GM12878 (cell line): ENCODE data around the gene PTCRA. TPM values are rescaled to one million over a fixed set of nuclear protein-coding genes. Genes with fewer than 3 reads are reported as not detected.

ENCODE experiments used
- BHLHE40 ChIP-seq, 2 experiments: fragments of 450-650 bp in 1 of 2; IDR thresholded peaks; 2 replicates each; pipeline ENCODE4 v1.6.1; 2011 to 2017; ENCODE audit warnings: low read depth in 2 of 2, borderline replicate concordance in 1 of 2, improper control_type of control experiment in 1 of 2, low read length in 1 of 2, mild to moderate bottlenecking in 1 of 2
- BRCA1 ChIP-seq: IDR thresholded peaks from 2 replicates; pipeline ENCODE4 v1.6.1; 2011; ENCODE audit warnings: low read depth, low read length, improper control_type of control experiment
- CEBPB ChIP-seq, 2 experiments: fragments of 150-350 bp in 1 of 2; IDR thresholded peaks; 2 replicates each; pipeline ENCODE4 v1.6.1; 2012 to 2014; ENCODE audit warnings: low read depth in 2 of 2, low read length in 2 of 2, borderline replicate concordance in 1 of 2, inconsistent platforms in 1 of 2
- DPF2 ChIP-seq: fragments of 450-650 bp; IDR thresholded peaks from 2 replicates; pipeline ENCODE4 v1.6.1; 2017; ENCODE audit warnings: mild to moderate bottlenecking
- EZH2 ChIP-seq: IDR thresholded peaks from 2 replicates; pipeline ENCODE4 v1.6.1; 2012; ENCODE audit warnings: low read depth, mild to moderate bottlenecking, control low read depth, inconsistent platforms, low read length, borderline replicate concordance; ENCODE audit not compliant: control insufficient read depth
- FOXM1 ChIP-seq: IDR thresholded peaks from 2 replicates; pipeline ENCODE4 v1.6.1; 2012; ENCODE audit warnings: low read depth, mild to moderate bottlenecking, inconsistent platforms, low read length, moderate library complexity
- HDAC2 ChIP-seq: fragments of 200-600 bp; sonication (generic); IDR thresholded peaks from 2 replicates; pipeline ENCODE4 v1.6.1; 2017
- JUND ChIP-seq: IDR thresholded peaks from 2 replicates; pipeline ENCODE4 v1.6.1; 2012; ENCODE audit warnings: low read depth, mild to moderate bottlenecking, low read length, improper control_type of control experiment, moderate library complexity
- MTA3 ChIP-seq: IDR thresholded peaks from 2 replicates; pipeline ENCODE4 v1.6.1; 2012; ENCODE audit warnings: low read length, inconsistent platforms, borderline replicate concordance
- RB1 ChIP-seq: fragments of 450-650 bp; formaldehyde crosslinking; IDR thresholded peaks from 2 replicates; pipeline ENCODE4 v1.6.1; 2017; ENCODE audit warnings: mild to moderate bottlenecking, borderline replicate concordance
- RCOR1 ChIP-seq: conservative IDR thresholded peaks from 2 replicates; pipeline ENCODE4 v1.6.1; 2012; ENCODE audit warnings: low read depth, low read length, improper control_type of control experiment
- SMARCA5 ChIP-seq: fragments of 450-650 bp; IDR thresholded peaks from 2 replicates; pipeline ENCODE4 v1.6.1; 2017; ENCODE audit warnings: mild to moderate bottlenecking
- STAT3 ChIP-seq: IDR thresholded peaks from 2 replicates; pipeline ENCODE4 v1.6.1; 2011; ENCODE audit warnings: low read depth, low read length, improper control_type of control experiment
- YY1 ChIP-seq: IDR thresholded peaks from 2 replicates; pipeline ENCODE4 v1.6.1; 2011; ENCODE audit warnings: low read depth, mild to moderate bottlenecking, low read length
- ZBED1 ChIP-seq: IDR thresholded peaks from 2 replicates; pipeline ENCODE4 v1.6.1; 2016; ENCODE audit warnings: borderline replicate concordance
- ZNF24 ChIP-seq: fragments of 450-650 bp; IDR thresholded peaks from 2 replicates; pipeline ENCODE4 v1.6.1; 2017; ENCODE audit warnings: antibody characterized with exemption, mild to moderate bottlenecking
- polyA plus RNA-seq, 11 experiments: library from polyadenylated mRNA; depleted of rRNA in 4 of 11; unstranded in 6 of 11; stranded (reverse) in 5 of 11; fragments of >200 nt; fragmentation: Nextera tagmentation in 4 of 11; fragmentation: Illumina TruSeq in 1 of 11; extraction: Ambion mirVana in 4 of 11; extraction: Trizol in 1 of 11; gene quantifications; 1 replicate in 1 of 11; 2 replicates in 10 of 11; pipeline versions ENCODE4 v1.2.1 to v1.2.3, GENCODE V29; 2011 to 2016; ENCODE audit warnings: inconsistent platforms in 2 of 11, missing spikeins in 2 of 11, low read depth in 1 of 11
- total RNA-seq, 4 experiments: library from RNA; depleted of rRNA in 3 of 4; stranded (reverse); fragments of >200 nt in 3 of 4; fragmentation: Illumina TruSeq in 1 of 4; extraction: Trizol in 1 of 4; gene quantifications; 2 replicates each; pipeline versions ENCODE4 v1.2.1 to v1.2.3, GENCODE V29; 2013 to 2021
- TF ChIP-seq, protein P1 (sequence below): IDR thresholded peaks from 2 replicates; pipeline ENCODE4 v1.6.1; 2011; ENCODE audit warnings: borderline replicate concordance, low read depth, mild to moderate bottlenecking, moderate library complexity, mixed read lengths, low read length; ENCODE audit not compliant: insufficient read depth; ENCODE audit errors: extremely low read length
- TF ChIP-seq, protein P2 (sequence below): IDR thresholded peaks from 2 replicates; pipeline ENCODE4 v1.6.1; 2012; ENCODE audit warnings: improper control_type of control experiment, low read depth, low read length; ENCODE audit not compliant: insufficient replicate concordance
- TF ChIP-seq, protein P3 (sequence below): fragments of 450-650 bp; IDR thresholded peaks from 2 replicates; pipeline ENCODE4 v1.6.1; 2017; ENCODE audit warnings: antibody characterized with exemption, mild to moderate bottlenecking, moderate library complexity
- TF ChIP-seq, protein P4 (sequence below): IDR thresholded peaks from 2 replicates; pipeline ENCODE4 v1.6.1; 2011; ENCODE audit warnings: low read depth, low read length, improper control_type of control experiment, borderline replicate concordance

Gene PTCRA
- total and polyA plus RNA-seq, 10 of the 15 experiments (the other 5 are each of a cell fraction or from before 2014, with no cell fraction given): 0.10 to 1.1 (median 0.19) TPM; not detected in 4

DNA sequence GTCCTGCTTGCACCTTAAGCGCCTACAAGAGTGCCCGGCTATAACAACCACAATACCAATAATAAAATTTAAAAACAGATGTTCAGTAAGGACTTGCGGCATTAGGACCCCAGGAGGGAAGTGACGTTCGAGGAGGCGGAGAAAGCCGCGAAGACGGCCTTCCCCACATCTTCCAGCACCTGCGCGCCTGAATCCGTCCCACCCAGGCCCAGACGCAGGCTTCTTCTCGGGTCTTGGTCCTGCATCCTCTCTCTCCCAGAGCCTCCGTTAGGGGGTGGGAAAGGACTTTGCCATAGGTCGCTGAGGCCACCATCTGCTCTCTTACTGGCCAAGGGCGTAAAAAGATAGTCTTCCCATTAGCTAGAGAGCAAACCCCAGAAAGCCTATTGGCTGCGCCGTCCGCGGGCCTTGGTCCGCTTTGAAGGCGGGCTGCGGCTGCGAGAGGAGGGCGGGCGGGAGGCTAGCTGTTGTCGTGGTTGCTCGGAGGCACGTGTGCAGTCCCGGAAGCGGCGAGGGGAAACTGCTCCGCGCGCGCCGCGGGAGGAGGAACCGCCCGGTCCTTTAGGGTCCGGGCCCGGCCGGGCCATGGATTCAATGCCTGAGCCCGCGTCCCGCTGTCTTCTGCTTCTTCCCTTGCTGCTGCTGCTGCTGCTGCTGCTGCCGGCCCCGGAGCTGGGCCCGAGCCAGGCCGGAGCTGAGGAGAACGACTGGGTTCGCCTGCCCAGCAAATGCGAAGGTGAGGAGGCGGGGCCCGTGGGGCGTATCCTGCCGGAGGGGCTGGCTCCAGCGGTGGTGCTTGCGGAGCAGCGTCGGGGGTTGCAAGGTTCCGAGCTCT is 13.3 kb downstream of the PTCRA start, which contains the start of gene CNPY3 (continued):
- TF ChIP-seq ZNF24 (no peak), RCOR1 (peak; percentile 82; the same call in 1 of the 2 replicates), MTA3 (no peak), YY1 (peak; percentile 33; the same call in 1 of the 2 replicates), FOXM1 (0 out of 2 replicates have a peak, but pooled peaks have one; percentile 61), BHLHE40 (IDR thresholded peaks at IDR 0.05; ENCODE audit: borderline replicate concordance in 1 of 2, low read depth in 2 of 2, low read length in 1 of 2) (peak; percentile 97 to 99), STAT3 (no peak), DPF2 (no peak; the same call in 1 of the 2 replicates), JUND (no peak), RB1 (peak; percentile 76; the same call in 1 of the 2 replicates), HDAC2 (no peak), CEBPB (IDR thresholded peaks at IDR 0.05; ENCODE audit: borderline replicate concordance in 1 of 2, low read depth in 2 of 2, low read length in 2 of 2) (no peak), EZH2 (no peak), SMARCA5 (no peak), ZBED1 (0 out of 2 replicates have a peak, but pooled peaks have one; percentile 57), BRCA1 (no peak)
- TF ChIP-seq, protein P1, sequence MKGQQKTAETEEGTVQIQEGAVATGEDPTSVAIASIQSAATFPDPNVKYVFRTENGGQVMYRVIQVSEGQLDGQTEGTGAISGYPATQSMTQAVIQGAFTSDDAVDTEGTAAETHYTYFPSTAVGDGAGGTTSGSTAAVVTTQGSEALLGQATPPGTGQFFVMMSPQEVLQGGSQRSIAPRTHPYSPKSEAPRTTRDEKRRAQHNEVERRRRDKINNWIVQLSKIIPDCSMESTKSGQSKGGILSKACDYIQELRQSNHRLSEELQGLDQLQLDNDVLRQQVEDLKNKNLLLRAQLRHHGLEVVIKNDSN: peak; percentile 85
- TF ChIP-seq, protein P2, sequence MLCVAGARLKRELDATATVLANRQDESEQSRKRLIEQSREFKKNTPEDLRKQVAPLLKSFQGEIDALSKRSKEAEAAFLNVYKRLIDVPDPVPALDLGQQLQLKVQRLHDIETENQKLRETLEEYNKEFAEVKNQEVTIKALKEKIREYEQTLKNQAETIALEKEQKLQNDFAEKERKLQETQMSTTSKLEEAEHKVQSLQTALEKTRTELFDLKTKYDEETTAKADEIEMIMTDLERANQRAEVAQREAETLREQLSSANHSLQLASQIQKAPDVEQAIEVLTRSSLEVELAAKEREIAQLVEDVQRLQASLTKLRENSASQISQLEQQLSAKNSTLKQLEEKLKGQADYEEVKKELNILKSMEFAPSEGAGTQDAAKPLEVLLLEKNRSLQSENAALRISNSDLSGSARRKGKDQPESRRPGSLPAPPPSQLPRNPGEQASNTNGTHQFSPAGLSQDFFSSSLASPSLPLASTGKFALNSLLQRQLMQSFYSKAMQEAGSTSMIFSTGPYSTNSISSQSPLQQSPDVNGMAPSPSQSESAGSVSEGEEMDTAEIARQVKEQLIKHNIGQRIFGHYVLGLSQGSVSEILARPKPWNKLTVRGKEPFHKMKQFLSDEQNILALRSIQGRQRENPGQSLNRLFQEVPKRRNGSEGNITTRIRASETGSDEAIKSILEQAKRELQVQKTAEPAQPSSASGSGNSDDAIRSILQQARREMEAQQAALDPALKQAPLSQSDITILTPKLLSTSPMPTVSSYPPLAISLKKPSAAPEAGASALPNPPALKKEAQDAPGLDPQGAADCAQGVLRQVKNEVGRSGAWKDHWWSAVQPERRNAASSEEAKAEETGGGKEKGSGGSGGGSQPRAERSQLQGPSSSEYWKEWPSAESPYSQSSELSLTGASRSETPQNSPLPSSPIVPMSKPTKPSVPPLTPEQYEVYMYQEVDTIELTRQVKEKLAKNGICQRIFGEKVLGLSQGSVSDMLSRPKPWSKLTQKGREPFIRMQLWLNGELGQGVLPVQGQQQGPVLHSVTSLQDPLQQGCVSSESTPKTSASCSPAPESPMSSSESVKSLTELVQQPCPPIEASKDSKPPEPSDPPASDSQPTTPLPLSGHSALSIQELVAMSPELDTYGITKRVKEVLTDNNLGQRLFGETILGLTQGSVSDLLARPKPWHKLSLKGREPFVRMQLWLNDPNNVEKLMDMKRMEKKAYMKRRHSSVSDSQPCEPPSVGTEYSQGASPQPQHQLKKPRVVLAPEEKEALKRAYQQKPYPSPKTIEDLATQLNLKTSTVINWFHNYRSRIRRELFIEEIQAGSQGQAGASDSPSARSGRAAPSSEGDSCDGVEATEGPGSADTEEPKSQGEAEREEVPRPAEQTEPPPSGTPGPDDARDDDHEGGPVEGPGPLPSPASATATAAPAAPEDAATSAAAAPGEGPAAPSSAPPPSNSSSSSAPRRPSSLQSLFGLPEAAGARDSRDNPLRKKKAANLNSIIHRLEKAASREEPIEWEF: no peak
- TF ChIP-seq, protein P3, sequence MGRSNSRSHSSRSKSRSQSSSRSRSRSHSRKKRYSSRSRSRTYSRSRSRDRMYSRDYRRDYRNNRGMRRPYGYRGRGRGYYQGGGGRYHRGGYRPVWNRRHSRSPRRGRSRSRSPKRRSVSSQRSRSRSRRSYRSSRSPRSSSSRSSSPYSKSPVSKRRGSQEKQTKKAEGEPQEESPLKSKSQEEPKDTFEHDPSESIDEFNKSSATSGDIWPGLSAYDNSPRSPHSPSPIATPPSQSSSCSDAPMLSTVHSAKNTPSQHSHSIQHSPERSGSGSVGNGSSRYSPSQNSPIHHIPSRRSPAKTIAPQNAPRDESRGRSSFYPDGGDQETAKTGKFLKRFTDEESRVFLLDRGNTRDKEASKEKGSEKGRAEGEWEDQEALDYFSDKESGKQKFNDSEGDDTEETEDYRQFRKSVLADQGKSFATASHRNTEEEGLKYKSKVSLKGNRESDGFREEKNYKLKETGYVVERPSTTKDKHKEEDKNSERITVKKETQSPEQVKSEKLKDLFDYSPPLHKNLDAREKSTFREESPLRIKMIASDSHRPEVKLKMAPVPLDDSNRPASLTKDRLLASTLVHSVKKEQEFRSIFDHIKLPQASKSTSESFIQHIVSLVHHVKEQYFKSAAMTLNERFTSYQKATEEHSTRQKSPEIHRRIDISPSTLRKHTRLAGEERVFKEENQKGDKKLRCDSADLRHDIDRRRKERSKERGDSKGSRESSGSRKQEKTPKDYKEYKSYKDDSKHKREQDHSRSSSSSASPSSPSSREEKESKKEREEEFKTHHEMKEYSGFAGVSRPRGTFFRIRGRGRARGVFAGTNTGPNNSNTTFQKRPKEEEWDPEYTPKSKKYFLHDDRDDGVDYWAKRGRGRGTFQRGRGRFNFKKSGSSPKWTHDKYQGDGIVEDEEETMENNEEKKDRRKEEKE: no peak
- TF ChIP-seq, protein P4, sequence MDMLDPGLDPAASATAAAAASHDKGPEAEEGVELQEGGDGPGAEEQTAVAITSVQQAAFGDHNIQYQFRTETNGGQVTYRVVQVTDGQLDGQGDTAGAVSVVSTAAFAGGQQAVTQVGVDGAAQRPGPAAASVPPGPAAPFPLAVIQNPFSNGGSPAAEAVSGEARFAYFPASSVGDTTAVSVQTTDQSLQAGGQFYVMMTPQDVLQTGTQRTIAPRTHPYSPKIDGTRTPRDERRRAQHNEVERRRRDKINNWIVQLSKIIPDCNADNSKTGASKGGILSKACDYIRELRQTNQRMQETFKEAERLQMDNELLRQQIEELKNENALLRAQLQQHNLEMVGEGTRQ: peak; percentile 56
